Activated B cell treated with CpG ODN at 0.5 μM for 24 hours (primary cell): ENCODE results near the gene INPP5A. TPM values are rescaled to one million over a fixed set of nuclear protein-coding genes. Genes with fewer than 3 reads are reported as not detected.

Source experiments
- ATAC-seq: fragments of 200-7000 bp; cut with Tn5 transposase; one replicate; pipeline ENCODE4 v1.10.0; 2021; ENCODE audit warnings: low read depth, mild to moderate bottlenecking, moderate library complexity
- CTCF ChIA-PET: fragments of 350-600 bp; sonication (Branson Sonifier 250); formaldehyde crosslinking; loops from one replicate; lab custom pipeline; 2021; ENCODE audit warnings: antibody characterized with exemption; lab: Charles Lee
- POLR2A ChIA-PET: fragments of 350-600 bp; sonication (Branson Sonifier 250); formaldehyde crosslinking; loops from one replicate; lab custom pipeline; 2021; ENCODE audit warnings: antibody characterized with exemption; lab: Charles Lee
- DNase-seq: peaks from one replicate; pipeline ENCODE4 v3.0.0; 2022
- H3K27ac Mint-ChIP-seq: one replicate; pipeline ENCODE4 v1.8.0; 2020; ENCODE audit warnings: mixed read lengths
- H3K27me3 Mint-ChIP-seq: one replicate; pipeline ENCODE4 v1.8.0; 2021; ENCODE audit warnings: mixed read lengths
- H3K36me3 Mint-ChIP-seq: one replicate; pipeline ENCODE4 v1.8.0; 2021; ENCODE audit warnings: low read depth, mixed read lengths
- H3K4me1 Mint-ChIP-seq: one replicate; pipeline ENCODE4 v1.8.0; 2021; ENCODE audit warnings: mixed read lengths
- H3K4me3 Mint-ChIP-seq: one replicate; pipeline ENCODE4 v1.8.0; 2020; ENCODE audit warnings: mild to moderate bottlenecking, mixed read lengths
- H3K9me3 Mint-ChIP-seq: one replicate; pipeline ENCODE4 v1.8.0; 2020; ENCODE audit warnings: mixed read lengths
- intact Hi-C: fragments of 100-400 bp; cut with micrococcal nuclease; formaldehyde crosslinking; loops from one replicate; pipeline ENCODE4 v1.15.1; 2024
- total RNA-seq: library from RNA; stranded (reverse); gene quantifications from 2 replicates; pipeline ENCODE4 v1.2.3, GENCODE V29; 2022
- TF ChIP-seq, protein P1 (sequence below): fragments of 200-600 bp; IDR thresholded peaks from one replicate; pipeline ENCODE4 v1.8.0; 2022; ENCODE audit warnings: antibody characterized with exemption, mild to moderate bottlenecking

Gene INPP5A
- total RNA-seq, 1 donor from 2014 or later, result 24.9 TPM

DNA sequence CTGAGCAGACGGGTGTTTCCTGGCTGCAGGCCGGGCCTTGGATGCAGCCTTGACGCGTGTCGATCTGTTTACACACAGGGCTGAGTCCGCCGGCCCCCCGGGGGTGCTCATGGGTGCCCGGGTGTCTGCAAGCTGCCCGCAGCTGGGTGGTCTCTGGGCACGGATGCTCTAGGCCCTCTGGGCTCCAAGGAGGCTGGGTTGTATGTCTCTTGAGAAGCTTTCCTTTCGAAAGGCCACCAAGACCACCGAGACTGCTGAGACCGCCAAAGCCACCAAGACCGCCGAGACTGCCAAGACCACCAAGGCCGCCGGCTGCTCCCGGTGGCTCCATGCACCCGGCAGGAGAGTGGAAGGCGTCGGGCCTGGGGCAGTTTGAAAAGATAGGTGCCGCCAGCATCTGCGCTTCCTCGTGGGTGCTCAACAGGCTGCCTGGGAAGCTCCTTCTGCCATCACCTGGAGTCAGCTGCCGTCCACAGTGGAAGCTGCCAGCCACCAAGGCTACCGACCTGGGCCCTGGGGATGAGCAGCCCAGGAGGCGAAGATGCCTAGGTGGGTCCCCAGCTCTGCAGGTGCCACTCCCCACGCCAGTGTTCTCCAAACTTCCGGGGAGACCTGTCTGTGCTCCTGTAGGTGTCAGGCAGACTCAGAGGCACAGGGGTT, 121.1 kb downstream of the INPP5A start:
- Mint-ChIP-seq H3K4me3 (no peak overlapping the region), H3K36me3 (peaks cover 54% of the 10 kb centered on the region), H3K4me1 (peaks cover 2% of the 10 kb centered on the region), H3K9me3 (no peaks in the 10 kb centered on the region), H3K27me3 (no peaks in the 10 kb centered on the region), H3K27ac (no peak overlapping the region)
- intact Hi-C loops, result loop anchor here (10.0 kb wide), 1 partner anchor 666 kb away; no protein-coding TSS in a partner anchor
- ChIA-PET POLR2A (no interaction called here), CTCF (no interaction called here)
- DNase-seq (no peak), ATAC-seq (no peak)
- TF ChIP-seq, protein P1, sequence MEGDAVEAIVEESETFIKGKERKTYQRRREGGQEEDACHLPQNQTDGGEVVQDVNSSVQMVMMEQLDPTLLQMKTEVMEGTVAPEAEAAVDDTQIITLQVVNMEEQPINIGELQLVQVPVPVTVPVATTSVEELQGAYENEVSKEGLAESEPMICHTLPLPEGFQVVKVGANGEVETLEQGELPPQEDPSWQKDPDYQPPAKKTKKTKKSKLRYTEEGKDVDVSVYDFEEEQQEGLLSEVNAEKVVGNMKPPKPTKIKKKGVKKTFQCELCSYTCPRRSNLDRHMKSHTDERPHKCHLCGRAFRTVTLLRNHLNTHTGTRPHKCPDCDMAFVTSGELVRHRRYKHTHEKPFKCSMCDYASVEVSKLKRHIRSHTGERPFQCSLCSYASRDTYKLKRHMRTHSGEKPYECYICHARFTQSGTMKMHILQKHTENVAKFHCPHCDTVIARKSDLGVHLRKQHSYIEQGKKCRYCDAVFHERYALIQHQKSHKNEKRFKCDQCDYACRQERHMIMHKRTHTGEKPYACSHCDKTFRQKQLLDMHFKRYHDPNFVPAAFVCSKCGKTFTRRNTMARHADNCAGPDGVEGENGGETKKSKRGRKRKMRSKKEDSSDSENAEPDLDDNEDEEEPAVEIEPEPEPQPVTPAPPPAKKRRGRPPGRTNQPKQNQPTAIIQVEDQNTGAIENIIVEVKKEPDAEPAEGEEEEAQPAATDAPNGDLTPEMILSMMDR, result no peak

DNA sequence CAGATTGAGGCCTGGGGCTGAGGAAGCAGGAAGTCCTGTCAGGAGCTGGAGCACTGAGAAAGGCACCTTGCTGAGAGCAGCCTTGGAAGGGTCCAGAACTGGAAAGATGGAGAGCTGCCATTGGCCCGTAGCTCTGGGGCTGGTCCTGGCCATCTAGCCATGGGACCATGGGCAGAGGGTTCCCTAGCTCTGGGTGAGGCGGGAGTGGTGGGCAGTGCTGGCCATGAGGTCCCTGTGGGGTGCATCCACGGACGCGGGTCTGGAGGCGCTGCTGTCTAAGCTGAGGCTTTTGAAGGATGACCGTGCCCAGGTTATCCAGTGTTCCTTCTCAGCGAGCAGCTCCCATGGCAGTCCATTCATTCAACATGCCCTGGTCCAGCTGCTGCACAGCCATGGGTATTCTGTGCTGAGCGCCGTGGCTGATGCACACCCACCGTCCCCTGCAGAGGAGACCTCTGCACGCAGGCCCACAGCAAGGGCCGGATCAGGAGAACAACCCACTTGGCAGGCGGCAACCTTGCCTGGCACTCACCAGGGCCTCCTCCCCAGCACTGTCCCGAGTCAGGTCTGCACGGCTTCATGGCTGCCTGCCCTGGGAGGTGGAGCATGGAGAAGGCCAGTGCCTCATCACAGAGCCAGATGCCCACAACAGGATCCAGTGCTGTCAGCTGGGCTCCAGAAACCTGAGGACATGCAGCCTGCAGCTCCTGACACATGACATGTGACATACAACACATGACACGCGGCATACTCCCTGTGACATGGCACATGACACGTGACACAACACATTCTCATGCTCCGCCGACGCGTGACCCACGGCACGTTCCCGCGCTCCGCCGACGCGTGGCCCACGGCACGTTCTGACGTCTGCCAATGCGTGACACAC, 121.9 kb downstream of the INPP5A start:
- DNase-seq (no peak), ATAC-seq (no peak)
- no peaks in the 10 kb centered on the region for H3K27me3 Mint-ChIP-seq
- no peak overlapping the region for H3K4me3 Mint-ChIP-seq
- intact Hi-C loops, result loop anchor here (10.0 kb wide), 1 partner anchor 665 kb away; no protein-coding TSS in a partner anchor
- peaks cover 54% of the 10 kb centered on the region for H3K36me3 Mint-ChIP-seq
- ChIA-PET POLR2A (no interaction called here), CTCF (no interaction called here)
- no peak overlapping the region for H3K27ac Mint-ChIP-seq
- H3K9me3 Mint-ChIP-seq, result no peaks in the 10 kb centered on the region
- H3K4me1 Mint-ChIP-seq, result peaks cover 2% of the 10 kb centered on the region
- TF ChIP-seq, protein P1, result no peak

DNA sequence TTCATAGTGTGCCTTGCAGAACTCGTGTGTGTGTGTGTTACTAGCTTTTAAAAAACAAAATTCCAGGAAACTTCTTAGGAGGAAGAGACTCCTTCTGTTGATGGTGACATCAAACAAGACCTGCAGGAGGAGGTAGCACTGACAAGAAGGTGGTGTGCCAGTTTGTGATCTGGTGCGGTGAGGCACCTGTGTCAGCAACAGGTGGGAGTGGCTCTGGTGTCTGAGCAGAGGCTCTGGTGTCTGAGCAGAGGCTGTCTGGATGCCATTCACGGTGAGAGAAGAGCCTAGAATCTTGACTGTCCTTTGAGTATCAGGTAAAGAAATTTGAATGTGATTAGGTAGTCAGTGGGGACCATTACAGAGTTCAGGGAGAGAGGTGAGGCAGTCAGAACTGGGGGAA, 122.8 kb downstream of the INPP5A start:
- no peaks in the 10 kb centered on the region for H3K9me3 Mint-ChIP-seq
- POLR2A ChIA-PET, result no interaction called here
- no peaks in the 10 kb centered on the region for H3K27me3 Mint-ChIP-seq
- CTCF ChIA-PET, result no interaction called here
- no peak overlapping the region for H3K4me3 Mint-ChIP-seq
- intact Hi-C loops, result no loop called here
- H3K36me3 Mint-ChIP-seq, result peaks cover 48% of the 10 kb centered on the region
- no peaks in the 10 kb centered on the region for H3K4me1 Mint-ChIP-seq
- no peak for DNase-seq
- no peak overlapping the region for H3K27ac Mint-ChIP-seq
- TF ChIP-seq, protein P1, result no peak
- ATAC-seq, result no peak

DNA sequence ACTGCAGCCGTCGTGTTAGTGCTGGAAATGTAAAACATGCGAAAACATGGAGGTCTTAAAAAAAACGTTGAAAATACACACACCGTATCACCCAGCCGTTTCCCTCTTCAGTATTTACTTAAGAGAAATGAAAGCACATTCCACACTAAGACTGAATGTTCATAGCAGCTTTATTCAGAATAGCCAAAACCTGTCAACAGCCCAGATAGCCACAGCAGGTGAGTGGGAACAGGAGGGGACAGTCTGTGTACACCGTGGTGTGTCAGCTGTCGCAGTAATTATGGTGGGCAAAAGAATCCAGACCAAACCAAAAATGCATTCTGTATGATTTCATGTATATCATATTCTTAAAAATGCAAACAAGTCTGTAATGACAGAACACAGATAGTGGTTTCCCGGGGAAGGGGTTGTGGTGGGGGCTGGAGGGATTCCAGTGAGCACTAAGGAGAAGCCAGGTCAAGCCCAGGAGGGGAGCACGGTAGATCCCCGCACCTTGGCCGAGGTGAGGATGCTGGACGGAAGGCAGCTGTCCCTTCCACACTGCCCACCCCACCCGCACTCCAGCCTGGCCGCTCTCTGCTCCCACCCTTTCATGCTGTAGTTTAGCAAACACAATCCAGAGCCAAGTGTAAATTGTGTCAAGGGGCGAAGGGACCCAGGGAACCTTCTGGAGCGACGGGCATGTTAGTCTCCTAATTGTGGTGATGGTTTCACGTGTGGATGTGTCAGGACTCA, 124.8 kb downstream of the INPP5A start:
- ChIA-PET CTCF (no interaction called here), POLR2A (no interaction called here)
- H3K27me3 Mint-ChIP-seq, result no peaks in the 10 kb centered on the region
- peaks cover 4% of the 10 kb centered on the region for H3K4me1 Mint-ChIP-seq
- ATAC-seq, result no peak
- DNase-seq, result no peak
- H3K27ac Mint-ChIP-seq, result no peak overlapping the region
- peaks cover 48% of the 10 kb centered on the region for H3K36me3 Mint-ChIP-seq
- H3K9me3 Mint-ChIP-seq, result no peaks in the 10 kb centered on the region
- intact Hi-C loops, result no loop called here
- H3K4me3 Mint-ChIP-seq, result no peak overlapping the region
- TF ChIP-seq, protein P1, result no peak
